Brain microvascular endothelial cell (primary cell): ENCODE measurements around the gene VWC2.

Source experiments
- DNase-seq: peaks from one replicate; pipeline ENCODE4 v3.0.0-alpha.2; 2020
- H3K27ac ChIP-seq: fragments of 250-450 bp; sonication (Bioruptor Pico); 2 replicates; pipeline ENCODE4 v1.5.1; 2020; ENCODE audit warnings: mild to moderate bottlenecking, moderate library complexity
- H3K27me3 ChIP-seq: fragments of 250-450 bp; sonication (Bioruptor Pico); replicated peaks from 2 replicates; pipeline ENCODE4 v1.5.1; 2020; ENCODE audit warnings: mild to moderate bottlenecking
- H3K36me3 ChIP-seq: fragments of 250-450 bp; sonication (Bioruptor Pico); replicated peaks from 2 replicates; pipeline ENCODE4 v1.5.1; 2020; ENCODE audit warnings: mild to moderate bottlenecking
- H3K4me3 ChIP-seq: 2 replicates; pipeline ENCODE4 v1.5.1; 2011; ENCODE audit warnings: low read depth, mild to moderate bottlenecking, control low read depth, low read length, moderate library complexity
- in situ Hi-C: cut with HindIII; loops from 2 replicates; pipeline ENCODE4 v1.10.0; 2017; ENCODE audit warnings: low sequenced_read_pairs, low pct_ligation_motif_present
- TF ChIP-seq, protein P1 (sequence below): IDR thresholded peaks from 2 replicates; pipeline ENCODE4 v1.5.1; 2011; ENCODE audit warnings: low read depth, mild to moderate bottlenecking, moderate library complexity, low read length, control low read depth, inconsistent platforms; ENCODE audit errors: missing control alignments

The VWC2 gene

GRCh38 chr7:49812534-49812933, 39.1 kb downstream of the VWC2 start:
- DNase-seq = no peak
- in situ Hi-C loops = no loop called here
- no peak overlapping the region for H3K27ac ChIP-seq
- TF ChIP-seq, protein P1, sequence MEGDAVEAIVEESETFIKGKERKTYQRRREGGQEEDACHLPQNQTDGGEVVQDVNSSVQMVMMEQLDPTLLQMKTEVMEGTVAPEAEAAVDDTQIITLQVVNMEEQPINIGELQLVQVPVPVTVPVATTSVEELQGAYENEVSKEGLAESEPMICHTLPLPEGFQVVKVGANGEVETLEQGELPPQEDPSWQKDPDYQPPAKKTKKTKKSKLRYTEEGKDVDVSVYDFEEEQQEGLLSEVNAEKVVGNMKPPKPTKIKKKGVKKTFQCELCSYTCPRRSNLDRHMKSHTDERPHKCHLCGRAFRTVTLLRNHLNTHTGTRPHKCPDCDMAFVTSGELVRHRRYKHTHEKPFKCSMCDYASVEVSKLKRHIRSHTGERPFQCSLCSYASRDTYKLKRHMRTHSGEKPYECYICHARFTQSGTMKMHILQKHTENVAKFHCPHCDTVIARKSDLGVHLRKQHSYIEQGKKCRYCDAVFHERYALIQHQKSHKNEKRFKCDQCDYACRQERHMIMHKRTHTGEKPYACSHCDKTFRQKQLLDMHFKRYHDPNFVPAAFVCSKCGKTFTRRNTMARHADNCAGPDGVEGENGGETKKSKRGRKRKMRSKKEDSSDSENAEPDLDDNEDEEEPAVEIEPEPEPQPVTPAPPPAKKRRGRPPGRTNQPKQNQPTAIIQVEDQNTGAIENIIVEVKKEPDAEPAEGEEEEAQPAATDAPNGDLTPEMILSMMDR = no peak
- H3K27me3 ChIP-seq = no peaks in the 10 kb centered on the region
- no peaks in the 10 kb centered on the region for H3K36me3 ChIP-seq
- H3K4me3 ChIP-seq = no peak overlapping the region

DNA sequence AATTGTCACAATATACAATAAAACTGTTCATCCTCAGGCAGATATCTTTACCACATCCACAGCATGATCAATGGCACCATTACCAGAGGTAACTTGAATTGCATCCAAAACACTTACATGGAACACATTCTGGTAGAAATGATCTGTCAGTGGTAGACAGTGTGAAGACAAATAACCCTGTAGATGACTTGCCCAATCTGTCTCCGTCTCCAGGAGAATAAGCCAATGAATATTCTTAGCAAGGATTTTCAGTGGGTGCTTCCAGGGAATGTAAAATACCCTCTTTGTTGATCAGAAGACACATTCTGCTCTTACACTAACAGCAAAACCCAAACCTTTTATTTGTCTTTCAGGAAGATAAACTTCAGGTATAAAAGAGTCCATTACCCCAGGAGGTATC, 43.8 kb downstream of the VWC2 start:
- Histone ChIP-seq H3K27ac (no peak overlapping the region), H3K27me3 (no peaks in the 10 kb centered on the region), H3K36me3 (no peaks in the 10 kb centered on the region), H3K4me3 (no peak overlapping the region)
- in situ Hi-C loops = no loop called here
- no peak for DNase-seq
- TF ChIP-seq, protein P1 = no peak

DNA sequence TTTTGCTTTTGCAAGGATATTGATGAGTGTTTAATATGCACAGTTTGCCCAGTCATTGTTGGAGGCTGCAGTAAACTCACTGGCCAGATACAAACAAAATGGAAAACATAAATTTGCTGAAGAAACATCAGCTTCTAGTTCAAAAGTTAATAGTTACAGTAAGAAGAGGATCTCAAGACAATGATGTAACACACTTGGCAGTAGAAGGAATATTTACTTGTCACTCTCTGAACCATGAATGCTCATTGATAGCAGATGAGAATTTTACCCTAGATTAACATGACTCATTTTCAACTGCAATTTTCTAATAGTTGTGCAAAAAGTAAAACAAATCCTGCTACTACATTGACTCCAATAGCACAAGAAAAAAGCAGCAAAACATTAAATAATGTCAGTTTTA, 47.7 kb downstream of the VWC2 start:
- Histone ChIP-seq H3K27me3 (no peaks in the 10 kb centered on the region), H3K36me3 (no peaks in the 10 kb centered on the region), H3K4me3 (no peak overlapping the region), H3K27ac (no peak overlapping the region)
- in situ Hi-C loops = no loop called here
- no peak for DNase-seq
- TF ChIP-seq, protein P1 = no peak

DNA sequence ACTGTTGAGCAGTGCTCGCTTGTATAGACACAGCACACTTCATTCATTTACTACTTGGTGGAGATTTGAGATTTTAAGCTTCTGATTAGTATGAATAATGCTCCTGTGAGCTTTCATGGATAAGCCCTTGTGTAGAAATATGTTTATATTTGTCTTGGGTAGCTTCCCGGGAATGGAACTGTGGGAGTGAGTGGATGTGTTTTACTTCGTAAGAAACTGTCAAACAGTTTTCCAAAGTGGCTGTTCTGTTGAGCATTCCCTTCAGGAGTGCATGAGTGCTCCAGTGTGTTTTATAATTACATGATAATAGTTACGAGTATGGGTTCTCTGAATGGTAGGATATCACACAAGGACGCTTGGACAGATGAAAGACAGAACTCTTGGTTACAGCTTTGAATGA, 49.4 kb downstream of the VWC2 start:
- TF ChIP-seq, protein P1 = no peak
- DNase-seq = no peak
- in situ Hi-C loops = no loop called here
- no peaks in the 10 kb centered on the region for H3K27me3 ChIP-seq
- H3K27ac ChIP-seq = no peak overlapping the region
- no peaks in the 10 kb centered on the region for H3K36me3 ChIP-seq
- H3K4me3 ChIP-seq = no peak overlapping the region

DNA sequence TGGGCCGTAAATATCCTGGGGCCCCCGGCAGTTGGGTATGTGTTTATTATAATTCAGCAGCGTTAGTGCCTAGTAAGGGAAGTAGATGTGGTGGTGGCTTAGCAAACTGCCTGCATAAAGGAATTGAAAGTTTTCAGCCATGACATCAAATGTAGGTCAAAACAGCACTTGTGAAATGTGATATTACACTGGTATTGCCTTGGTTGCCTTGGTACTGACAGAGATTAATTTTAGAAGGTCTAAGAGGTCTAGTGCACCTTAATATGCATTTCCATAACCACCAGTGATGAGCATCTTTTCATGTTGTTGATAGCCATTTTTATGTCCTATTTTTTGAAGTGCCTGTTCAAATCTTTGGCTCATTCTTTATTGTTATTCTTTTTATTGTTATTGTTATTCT, 50.1 kb downstream of the VWC2 start:
- TF ChIP-seq, protein P1 = no peak
- in situ Hi-C loops = no loop called here
- no peak overlapping the region for H3K4me3 ChIP-seq
- no peaks in the 10 kb centered on the region for H3K36me3 ChIP-seq
- H3K27me3 ChIP-seq = no peaks in the 10 kb centered on the region
- no peak for DNase-seq
- no peak overlapping the region for H3K27ac ChIP-seq

DNA sequence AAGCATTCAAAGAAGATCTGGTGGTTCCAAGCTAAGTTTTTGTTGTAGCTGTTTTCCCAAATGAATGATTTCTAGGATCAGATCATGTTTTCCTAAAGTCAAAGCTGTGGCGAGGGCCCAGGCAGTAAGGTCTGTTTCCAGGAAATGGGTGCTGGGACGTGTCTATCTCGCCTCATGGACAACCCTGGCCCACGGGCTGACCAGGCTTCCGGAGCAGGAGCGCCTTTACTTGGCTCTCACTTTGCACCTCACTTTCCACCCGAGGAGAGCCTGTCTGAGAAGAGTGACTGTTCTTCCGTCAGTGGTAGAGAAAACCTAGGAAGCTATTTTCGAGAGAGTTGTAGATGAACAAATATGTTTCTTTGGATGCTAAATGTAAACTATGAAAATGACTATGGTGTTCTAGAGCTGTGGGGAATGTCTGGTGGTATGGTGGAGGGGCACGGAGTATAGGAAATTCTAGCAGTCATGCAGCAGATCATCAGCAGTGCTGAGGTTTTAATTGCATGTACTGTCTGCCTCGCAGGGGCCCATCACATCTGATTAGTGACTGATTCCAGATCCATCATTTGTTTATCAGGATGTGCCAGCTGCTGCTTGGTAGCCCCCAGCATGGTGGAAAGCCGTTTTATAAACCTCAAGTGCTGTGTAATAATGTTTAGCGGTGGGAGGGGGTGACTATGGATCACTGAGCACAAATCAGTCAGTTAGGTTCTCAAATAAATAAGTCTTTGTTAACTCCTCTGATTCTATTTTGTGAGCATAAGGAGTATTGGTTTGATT, 66.6 kb downstream of the VWC2 start:
- Histone ChIP-seq H3K36me3 (no peaks in the 10 kb centered on the region), H3K27me3 (no peaks in the 10 kb centered on the region), H3K4me3 (no peak overlapping the region), H3K27ac (no peak overlapping the region)
- no peak for DNase-seq
- in situ Hi-C loops = no loop called here
- TF ChIP-seq, protein P1 = no peak
